ENCODE data around the gene DNAJC10. TPM values are rescaled to one million over a fixed set of nuclear protein-coding genes. Genes with fewer than 3 reads are reported as not detected.

The DNAJC10 gene
- total and polyA plus RNA-seq, 4 experiments from 2014 or later: 52.2 to 62.4 (median 56.9) TPM

DNA sequence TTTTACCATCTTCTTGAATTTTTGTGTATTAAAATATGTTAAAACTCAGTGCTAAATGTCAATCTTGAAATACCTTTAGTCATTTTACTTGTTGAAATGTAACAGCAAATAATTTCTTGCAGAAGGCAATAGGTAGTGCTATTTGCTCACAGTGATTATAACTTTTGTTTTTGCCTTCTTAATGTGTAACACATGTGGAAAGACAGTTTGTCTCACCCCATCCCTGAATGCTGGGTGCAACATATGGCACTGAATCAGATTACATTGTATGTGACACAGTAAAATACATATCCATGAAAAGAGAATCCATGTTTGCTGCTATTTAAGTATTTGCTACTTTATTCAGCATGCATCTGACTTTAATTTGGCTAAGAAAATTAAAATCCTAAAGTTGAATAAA, 115.0 kb downstream of the DNAJC10 start:
- Mint-ChIP-seq H3K4me1 (no peaks in the 10 kb centered on the region), H3K36me3 (no peaks in the 10 kb centered on the region), H3K4me3 (no peak overlapping the region), H3K27me3 (peaks cover 5 to 11% of the 10 kb centered on the region in 2 donors), H3K27ac (no peak overlapping the region), H3K9me3 (peaks cover 0 to 1% (median 0%) of the 10 kb centered on the region in 8 donors)
- no peak for DNase-seq
- H3K36me3 ChIP-seq (ENCODE audit: insufficient read depth, low read length): no peaks in the 10 kb centered on the region
- intact Hi-C loops (cut with micrococcal nuclease): no loop called here
- no peaks in the 10 kb centered on the region for H3K27me3 ChIP-seq (ENCODE audit: insufficient read depth, low read length)
- ChIA-PET CTCF (ENCODE audit: partially characterized antibody) (no interaction called here), POLR2A (ENCODE audit: partially characterized antibody) (no interaction called here)
- no peak overlapping the region for H3K4me3 ChIP-seq (ENCODE audit: low read length in 2 of 2)
- no peaks in the 10 kb centered on the region for H3K9me3 ChIP-seq (ENCODE audit: control insufficient read depth in 1 of 2, low read length in 2 of 2)
- H3K27ac ChIP-seq (ENCODE audit: low read depth, low read length): no peak overlapping the region
- H3K4me1 ChIP-seq (ENCODE audit: insufficient read depth, low read length): no peaks in the 10 kb centered on the region

DNA sequence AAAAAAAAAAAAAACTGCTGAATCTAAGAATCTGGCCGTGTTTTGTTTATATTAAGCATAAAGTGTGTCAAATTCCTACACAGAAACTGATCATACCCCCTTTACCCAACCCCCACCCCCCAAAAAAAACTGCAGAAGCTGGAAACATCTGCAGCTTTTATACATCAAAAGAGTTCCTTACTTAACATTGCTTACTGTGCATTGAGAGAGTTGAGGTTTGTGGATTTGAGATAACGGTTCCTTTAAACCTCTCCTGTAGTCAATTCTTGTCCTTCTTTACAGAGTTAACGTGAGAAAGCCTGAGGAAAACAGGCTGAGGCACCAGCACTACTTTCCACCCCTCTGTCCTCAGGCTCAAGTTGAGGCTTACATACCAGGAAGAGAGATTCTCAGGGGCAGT, 115.9 kb downstream of the DNAJC10 start:
- intact Hi-C loops (cut with micrococcal nuclease): no loop called here
- POLR2A ChIA-PET (ENCODE audit: partially characterized antibody): no interaction called here
- no peak overlapping the region for H3K4me3 Mint-ChIP-seq
- H3K27ac Mint-ChIP-seq: no peak overlapping the region
- H3K36me3 Mint-ChIP-seq: no peaks in the 10 kb centered on the region
- no peaks in the 10 kb centered on the region for H3K36me3 ChIP-seq (ENCODE audit: insufficient read depth, low read length)
- H3K27me3 ChIP-seq (ENCODE audit: insufficient read depth, low read length): no peaks in the 10 kb centered on the region
- no peaks in the 10 kb centered on the region for H3K4me1 ChIP-seq (ENCODE audit: insufficient read depth, low read length)
- no peaks in the 10 kb centered on the region for H3K4me1 Mint-ChIP-seq
- H3K27ac ChIP-seq (ENCODE audit: low read depth, low read length): no peak overlapping the region
- peaks cover 5 to 12% of the 10 kb centered on the region in 2 donors for H3K27me3 Mint-ChIP-seq
- no peaks in the 10 kb centered on the region for H3K9me3 ChIP-seq (ENCODE audit: control insufficient read depth in 1 of 2, low read length in 2 of 2)
- peaks cover 0 to 1% (median 0%) of the 10 kb centered on the region in 8 donors for H3K9me3 Mint-ChIP-seq
- no peak for DNase-seq
- CTCF ChIA-PET (ENCODE audit: partially characterized antibody): no interaction called here
- H3K4me3 ChIP-seq (ENCODE audit: low read length in 2 of 2): no peak overlapping the region

DNA sequence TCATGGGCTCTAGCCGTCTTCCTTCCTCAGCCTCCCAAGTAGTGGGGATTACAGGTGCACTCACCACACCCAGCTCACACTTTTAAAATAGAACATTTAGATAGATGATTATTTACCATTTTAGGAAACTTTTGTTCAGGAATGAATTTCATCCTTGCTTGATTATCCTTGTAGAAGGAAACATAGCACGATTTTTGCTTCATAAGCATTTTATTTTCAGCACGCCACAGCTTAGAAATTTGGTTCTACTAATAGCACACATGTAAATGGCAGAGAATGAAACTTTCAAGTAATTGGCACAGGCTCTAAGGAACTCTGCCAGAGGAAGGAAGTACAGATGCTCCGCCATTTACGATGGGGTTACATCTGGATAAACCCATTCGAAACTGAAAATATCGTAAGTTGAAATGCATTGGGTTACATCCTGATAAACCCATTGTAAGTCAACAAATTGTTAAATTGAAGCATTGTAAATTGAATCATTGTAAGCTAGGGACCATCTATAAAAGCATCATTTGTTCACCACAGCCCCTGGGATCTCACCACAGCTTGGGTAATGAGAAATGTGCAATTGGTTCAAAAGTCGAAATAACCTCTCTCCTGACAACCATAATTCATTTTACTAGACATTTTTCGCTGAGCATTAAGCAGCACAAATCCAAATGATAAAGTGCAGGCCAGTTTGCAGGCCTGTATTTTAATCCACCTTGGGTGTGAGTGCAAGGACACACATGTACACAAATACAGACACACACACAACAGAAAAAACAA, 117.2 kb downstream of the DNAJC10 start:
- POLR2A ChIA-PET (ENCODE audit: partially characterized antibody): no interaction called here
- Mint-ChIP-seq H3K4me1 (no peaks in the 10 kb centered on the region), H3K9me3 (peaks cover 0 to 1% (median 0%) of the 10 kb centered on the region in 8 donors), H3K4me3 (no peak overlapping the region), H3K27me3 (peaks cover 12 to 18% of the 10 kb centered on the region in 2 donors), H3K27ac (no peak overlapping the region), H3K36me3 (no peaks in the 10 kb centered on the region)
- Histone ChIP-seq H3K4me1 (ENCODE audit: insufficient read depth, low read length) (no peaks in the 10 kb centered on the region), H3K27ac (ENCODE audit: low read depth, low read length) (no peak overlapping the region), H3K9me3 (ENCODE audit: control insufficient read depth in 1 of 2, low read length in 2 of 2) (no peaks in the 10 kb centered on the region), H3K4me3 (ENCODE audit: low read length in 2 of 2) (no peak overlapping the region), H3K27me3 (ENCODE audit: insufficient read depth, low read length) (no peaks in the 10 kb centered on the region), H3K36me3 (ENCODE audit: insufficient read depth, low read length) (no peaks in the 10 kb centered on the region)
- intact Hi-C loops (cut with micrococcal nuclease): no loop called here
- DNase-seq: no peak
- CTCF ChIA-PET (ENCODE audit: partially characterized antibody): no interaction called here

- H3K36me3 Mint-ChIP-seq: no peaks in the 10 kb centered on the region
- H3K4me3 Mint-ChIP-seq: no peak overlapping the region
- ChIA-PET POLR2A (ENCODE audit: partially characterized antibody) (no interaction called here), CTCF (ENCODE audit: partially characterized antibody) (no interaction called here)
- peaks cover 0 to 1% (median 0%) of the 10 kb centered on the region in 8 donors for H3K9me3 Mint-ChIP-seq
- Histone ChIP-seq H3K4me3 (ENCODE audit: low read length in 2 of 2) (no peak overlapping the region), H3K36me3 (ENCODE audit: insufficient read depth, low read length) (no peaks in the 10 kb centered on the region), H3K27ac (ENCODE audit: low read depth, low read length) (no peak overlapping the region), H3K9me3 (ENCODE audit: control insufficient read depth in 1 of 2, low read length in 2 of 2) (no peaks in the 10 kb centered on the region), H3K4me1 (ENCODE audit: insufficient read depth, low read length) (no peaks in the 10 kb centered on the region), H3K27me3 (ENCODE audit: insufficient read depth, low read length) (no peaks in the 10 kb centered on the region)
- intact Hi-C loops (cut with micrococcal nuclease): no loop called here
- H3K4me1 Mint-ChIP-seq: no peaks in the 10 kb centered on the region
- H3K27me3 Mint-ChIP-seq: peaks cover 12 to 17% of the 10 kb centered on the region in 2 donors
- no peak overlapping the region for H3K27ac Mint-ChIP-seq
- DNase-seq: no peak
Observed at GRCh38 chr2:182834293-182834692, 118.2 kb downstream of the DNAJC10 start.

DNA sequence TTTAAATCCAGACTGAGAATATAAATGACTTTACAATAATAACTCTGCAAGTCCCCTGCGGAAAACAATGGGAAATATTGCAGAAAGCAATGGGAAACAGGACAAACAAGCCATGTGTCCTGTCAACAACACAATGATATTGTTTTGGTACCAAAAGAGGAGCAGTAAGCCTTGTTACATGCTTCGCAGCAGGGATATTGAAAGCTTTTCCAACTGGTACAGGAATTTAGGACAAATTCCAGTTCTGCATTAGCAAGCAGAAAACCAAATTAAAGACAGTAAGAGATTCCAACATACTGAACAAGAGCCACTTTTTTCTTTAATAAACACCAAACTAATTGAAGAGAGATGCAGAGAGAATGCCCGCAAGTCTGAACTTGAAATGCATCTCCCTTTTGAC, 120.4 kb downstream of the DNAJC10 start:
- no peaks in the 10 kb centered on the region for H3K4me1 ChIP-seq (ENCODE audit: insufficient read depth, low read length)
- Mint-ChIP-seq H3K36me3 (no peaks in the 10 kb centered on the region), H3K4me1 (no peaks in the 10 kb centered on the region), H3K9me3 (peaks cover 0 to 1% (median 0%) of the 10 kb centered on the region in 8 donors), H3K27me3 (peaks cover 12 to 15% of the 10 kb centered on the region in 2 donors), H3K27ac (no peak overlapping the region), H3K4me3 (no peak overlapping the region)
- H3K9me3 ChIP-seq (ENCODE audit: control insufficient read depth in 1 of 2, low read length in 2 of 2): no peaks in the 10 kb centered on the region
- ChIA-PET POLR2A (ENCODE audit: partially characterized antibody) (no interaction called here), CTCF (ENCODE audit: partially characterized antibody) (no interaction called here)
- no peaks in the 10 kb centered on the region for H3K36me3 ChIP-seq (ENCODE audit: insufficient read depth, low read length)
- intact Hi-C loops (cut with micrococcal nuclease): no loop called here
- H3K4me3 ChIP-seq (ENCODE audit: low read length in 2 of 2): no peak overlapping the region
- DNase-seq: no peak
- H3K27ac ChIP-seq (ENCODE audit: low read depth, low read length): no peak overlapping the region
- no peaks in the 10 kb centered on the region for H3K27me3 ChIP-seq (ENCODE audit: insufficient read depth, low read length)

Other genes with a start within 250 kb of the DNAJC10 start
- gene FRZB, start 150.4 kb downstream of the DNAJC10 start, total RNA-seq: not detected
- under 1 TPM in 1 of 2 donors, not detected in 1; 0.43 TPM for gene FRZB, start 150.4 kb downstream of the DNAJC10 start, polyA plus RNA-seq

Data from CD4-positive, alpha-beta memory T cell (primary cell).